Mucosa of gallbladder (tissue), 1 donor: ENCODE measurements around the gene PLTP. TPM values are rescaled to one million over a fixed set of nuclear protein-coding genes. Genes with fewer than 3 reads are reported as not detected.
"Not testable (repeated sequence)": the region's sequence is repeated elsewhere in the genome, so short reads cannot be mapped to it uniquely, and the experiment has no call there.

Experiments used
- DNase-seq: peaks from one replicate; pipeline ENCODE4 v3.0.0-alpha.2; 2020; ENCODE audit warnings: low spot score
- total RNA-seq: library from RNA; stranded (reverse); gene quantifications from one replicate; pipeline ENCODE4 v1.2.1, GENCODE V29; 2021
- donor health status: DM: no; HTN: no; CAD: no.

Gene PLTP
- total RNA-seq, 1 donor from 2014 or later, result 111 TPM

DNA sequence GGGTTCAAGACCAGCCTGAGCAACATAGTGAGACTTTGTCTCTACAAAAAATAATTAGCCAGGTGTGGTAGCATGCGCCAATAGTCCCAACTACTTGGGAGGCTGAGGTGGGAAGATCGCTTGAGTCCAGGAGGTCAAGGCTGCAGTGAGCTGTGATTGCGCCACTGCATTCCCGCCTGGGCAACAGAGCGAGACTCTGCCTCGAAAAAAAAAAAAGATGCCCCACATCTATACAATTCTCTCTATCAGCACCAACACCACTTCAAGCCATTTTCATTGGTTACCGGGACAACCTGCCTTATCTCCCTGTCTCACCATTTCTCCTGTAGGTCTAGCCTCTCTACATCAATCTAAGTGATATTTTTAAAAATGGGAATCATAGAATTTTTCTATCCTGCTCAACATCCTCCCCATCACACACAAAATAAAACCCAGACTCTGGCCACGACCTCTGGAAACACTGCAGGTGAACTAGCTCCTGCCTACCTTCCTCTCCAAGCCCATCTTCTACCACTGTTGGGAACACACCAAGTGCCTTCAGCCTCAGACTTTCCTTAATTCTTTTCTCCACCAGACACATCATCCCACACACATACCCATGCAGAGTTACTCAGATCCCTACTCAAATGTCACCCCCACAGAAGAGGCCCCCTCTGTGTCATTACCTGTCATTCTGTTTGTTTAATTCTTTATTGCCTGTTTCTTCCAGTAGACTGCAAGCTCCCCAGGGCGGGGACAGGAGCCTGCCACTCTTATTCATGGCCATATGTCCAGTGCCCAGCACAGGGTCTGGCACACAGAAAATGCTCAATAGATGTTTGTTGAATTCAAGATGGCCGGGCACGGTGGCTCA lies 9.6 kb upstream of the PLTP start:
- DNase-seq, result no peak

DNA sequence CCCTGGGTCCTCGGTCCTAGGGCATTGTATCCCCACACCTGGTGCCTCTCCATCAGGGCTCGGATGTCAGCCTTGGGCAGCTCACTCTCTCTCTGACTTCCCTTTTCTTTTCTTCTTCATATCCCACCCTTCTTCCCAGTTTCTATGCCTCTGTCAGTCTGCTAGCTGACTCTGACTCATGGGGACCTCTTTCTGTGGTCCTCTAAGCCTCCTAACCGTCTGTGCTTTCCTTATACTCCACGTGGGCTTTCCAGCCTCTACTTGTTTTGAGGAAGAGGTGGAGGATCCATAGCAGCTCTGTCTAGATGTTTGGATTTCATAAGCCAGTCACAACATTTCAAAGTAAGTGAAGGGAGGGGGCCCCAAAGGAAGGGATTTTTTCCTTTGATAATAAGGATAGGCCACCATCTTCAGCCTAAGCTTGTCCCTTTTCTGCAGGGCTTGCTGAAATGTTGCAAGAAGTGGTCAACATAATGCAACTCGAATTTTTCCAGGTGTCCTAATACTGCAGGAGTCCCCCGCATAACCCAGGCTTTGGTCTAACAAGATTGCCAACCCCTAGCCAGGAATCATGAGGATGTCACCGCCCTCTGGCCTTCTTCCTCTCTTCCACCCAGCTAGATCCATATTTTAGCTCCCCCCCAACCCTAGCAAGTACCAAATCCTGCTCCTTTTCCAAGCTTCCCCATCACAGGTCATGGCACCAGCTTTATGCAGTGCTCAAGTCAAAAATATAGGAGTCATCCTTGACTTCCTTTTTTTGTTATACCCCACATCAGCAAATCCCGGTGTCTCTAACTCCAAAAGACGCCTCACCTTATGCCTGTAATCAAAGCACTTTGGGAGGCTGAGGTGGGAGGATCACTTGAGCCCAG lies 8.7 kb upstream of the PLTP start:
- no peak for DNase-seq

DNA sequence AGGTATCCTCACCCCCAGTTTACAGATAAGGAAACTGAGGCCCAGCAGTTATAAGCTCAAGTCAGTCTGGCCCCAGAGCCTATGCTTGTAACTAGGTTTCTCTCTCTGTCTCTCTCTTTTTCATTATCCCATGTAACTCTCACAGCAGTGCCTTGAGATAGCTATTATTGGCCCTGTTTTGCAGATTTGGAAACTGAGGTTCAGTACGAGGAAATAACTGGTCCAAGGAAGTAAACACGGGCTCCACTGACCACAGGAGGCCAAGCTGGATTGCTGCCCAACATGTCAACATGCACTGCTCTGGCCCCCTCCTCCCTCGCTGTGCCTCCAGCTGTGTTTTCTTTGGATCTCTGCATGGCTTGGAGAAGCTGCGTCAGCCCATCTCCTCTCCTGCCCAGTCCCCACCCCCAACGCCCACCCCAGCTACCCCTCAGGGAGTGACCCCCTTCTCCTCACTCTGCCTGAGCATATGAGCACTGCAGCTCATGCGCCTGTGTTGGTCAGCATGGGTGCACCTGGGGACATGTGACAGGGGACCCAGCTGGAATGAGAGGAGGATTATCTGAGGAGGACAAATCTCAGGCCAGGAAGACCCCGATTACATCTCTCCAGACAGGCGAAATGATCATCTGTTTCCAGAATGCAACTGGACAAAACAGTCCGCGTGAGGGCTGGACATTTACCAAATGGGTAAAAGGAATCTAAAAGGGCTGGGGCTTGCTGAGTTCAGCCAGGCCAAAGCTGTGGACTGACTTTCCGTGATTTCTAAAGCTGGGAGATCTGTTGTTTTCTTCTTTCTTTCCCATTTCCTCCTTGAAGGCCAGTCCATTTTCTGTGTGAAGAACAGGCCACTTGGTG lies 7.8 kb upstream of the PLTP start:
- DNase-seq, result peak; percentile 73

DNA sequence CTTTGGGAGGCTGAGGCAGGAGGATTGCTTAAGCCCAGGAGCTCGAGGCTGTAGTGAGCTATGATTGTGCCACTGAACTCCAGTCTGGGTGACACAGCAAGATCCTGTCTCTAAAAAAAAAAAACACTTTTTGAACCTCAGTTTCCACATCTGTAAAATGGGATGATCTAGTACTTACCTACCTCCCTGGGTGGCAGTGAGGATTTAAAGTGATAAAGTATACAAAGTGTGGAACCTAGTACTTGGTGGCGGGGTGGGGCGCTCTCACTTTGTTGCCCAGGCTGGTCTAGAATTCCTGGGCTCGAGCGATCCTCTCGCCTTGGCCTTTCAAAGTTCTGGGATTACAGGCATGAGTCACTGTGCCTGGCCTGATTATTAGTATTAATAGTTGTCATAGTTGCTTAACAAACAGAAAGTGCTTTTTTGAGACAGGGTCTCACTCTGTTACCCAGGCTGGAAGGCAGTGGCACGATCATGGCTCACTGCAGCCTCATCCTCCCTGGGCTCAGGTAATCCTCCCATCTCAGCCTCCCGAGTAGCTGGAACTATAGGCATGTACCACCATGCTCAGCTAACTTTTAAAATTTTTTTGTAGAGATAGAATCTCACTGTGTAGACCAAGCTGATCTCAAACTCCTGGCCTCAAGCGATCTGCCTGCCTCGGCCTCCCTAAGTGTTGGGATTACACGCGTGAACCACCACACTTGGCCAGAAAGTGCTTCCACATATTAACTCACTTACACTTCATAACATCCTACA lies 7.0 kb upstream of the PLTP start:
- no peak for DNase-seq

DNA sequence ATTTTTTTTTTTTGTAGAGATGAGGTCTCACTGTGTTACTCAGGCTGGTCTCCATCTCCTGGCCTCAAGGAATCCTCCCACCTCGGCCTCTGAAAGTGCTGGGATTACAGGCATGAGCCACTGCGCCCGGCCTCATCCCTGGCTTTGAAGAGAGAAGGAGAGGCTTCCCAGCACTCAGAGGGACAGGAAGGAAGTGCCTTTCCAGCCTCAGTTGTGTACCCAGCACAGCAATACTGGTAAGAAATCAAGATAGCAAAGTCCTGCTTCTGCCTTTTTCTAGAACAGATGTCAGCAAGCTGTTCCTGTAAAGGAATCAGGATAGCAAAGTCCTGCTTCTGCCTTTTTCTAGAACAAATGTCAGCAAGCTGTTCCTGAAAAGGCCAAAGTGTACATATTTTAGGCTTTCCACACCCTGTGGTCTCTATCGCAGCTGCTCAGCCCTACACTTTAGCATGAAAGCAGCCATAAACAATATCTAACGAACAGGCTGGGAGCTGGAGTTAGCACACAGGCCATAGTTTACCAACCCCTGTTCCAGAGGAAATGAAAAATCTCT lies 6.3 kb upstream of the PLTP start:
- no peak for DNase-seq

DNA sequence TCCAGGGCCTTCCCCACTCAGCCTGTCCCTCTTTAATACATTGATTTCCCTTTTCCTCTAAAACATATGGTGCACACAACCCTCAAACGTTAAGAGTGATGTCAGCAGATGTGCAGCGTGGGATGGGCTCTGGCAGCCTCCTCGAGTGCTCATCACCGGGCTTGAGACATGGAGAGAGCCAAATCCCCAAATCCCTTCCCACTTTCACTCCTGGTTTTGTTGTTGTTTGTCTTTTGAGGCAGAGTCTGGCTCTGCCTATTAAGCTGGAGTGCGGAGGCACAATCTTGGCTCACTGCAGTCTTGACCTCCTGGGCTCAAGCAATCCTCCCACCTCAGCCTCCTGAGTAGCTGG lies 5.8 kb upstream of the PLTP start:
- DNase-seq, result no peak

DNA sequence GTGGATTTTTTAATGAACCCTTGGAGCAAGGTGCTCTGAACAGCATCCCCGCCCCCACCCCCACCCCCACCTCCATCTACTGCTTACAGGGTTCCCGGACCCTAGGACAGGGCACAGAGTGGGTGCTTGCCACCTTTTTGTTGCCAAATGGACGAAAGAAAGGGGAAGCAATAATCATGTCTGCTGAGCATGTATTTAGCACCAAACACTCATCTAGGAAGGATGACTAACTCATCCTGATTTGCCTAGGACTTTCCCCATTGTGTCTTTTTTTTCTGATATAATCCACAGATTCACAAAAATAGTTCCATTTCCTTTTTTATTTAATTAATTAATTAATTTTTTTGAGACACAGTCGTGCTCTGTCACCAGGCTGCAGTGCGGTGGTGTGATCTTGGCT lies 1.2 kb upstream of the PLTP start:
- DNase-seq, result no peak

DNA sequence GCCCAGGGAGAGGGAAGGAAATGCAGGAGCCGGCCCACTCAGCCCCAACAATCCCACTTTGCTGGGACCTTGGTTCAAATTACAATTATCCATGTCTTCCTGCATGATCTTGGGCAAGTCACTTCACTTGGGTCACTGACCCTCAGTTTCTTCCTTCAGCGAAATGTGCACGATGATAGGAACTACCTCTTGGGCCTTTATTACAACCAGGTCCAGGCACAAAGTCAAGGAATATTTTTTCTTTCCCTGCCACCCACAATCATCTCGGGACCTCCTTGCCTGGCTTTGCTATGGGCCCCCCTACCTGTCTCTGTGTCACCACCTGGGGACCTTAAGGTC lies 358 bp upstream of the PLTP start:
- no peak for DNase-seq

DNA sequence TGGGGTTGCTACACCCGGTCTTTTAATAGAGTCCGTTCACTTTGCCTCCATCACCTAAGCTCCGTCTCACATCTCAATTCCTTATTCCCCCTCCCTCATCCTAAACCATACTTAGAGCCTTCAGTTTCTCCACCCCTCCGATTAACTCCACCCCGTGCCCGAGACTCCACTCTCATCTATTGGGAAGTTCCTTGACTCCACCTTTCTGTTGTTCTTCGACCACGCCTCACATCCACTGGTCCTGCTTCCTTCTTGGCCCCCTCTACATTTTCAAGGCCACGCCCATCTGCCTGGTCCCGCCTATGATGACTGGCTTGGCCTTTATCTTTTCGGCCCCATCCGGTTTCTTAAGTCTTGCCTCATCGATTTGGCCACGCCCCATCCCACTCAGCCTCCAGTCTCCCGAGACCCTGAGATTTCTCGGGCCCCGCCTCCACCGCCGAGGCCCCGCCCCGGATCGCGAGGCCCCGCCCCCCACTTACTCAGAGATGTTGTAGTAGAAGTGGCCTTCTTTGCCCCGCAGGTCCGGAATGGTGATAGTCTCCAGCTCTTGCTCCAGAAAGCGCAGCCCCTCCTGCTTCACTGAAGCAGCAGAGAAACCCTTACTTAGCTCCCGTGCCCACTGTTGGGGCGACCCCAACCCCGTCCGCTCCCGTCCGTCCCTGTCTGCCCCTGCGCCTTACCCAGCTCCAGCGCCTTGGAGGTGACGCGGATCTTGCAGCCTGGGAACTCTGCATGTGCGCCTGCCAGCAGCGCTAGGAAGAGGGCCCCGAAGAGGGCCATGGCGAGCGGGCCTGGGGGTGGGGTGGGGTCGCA lies 1.1 kb downstream of the PLTP start:
- DNase-seq, result peak; percentile 98

DNA sequence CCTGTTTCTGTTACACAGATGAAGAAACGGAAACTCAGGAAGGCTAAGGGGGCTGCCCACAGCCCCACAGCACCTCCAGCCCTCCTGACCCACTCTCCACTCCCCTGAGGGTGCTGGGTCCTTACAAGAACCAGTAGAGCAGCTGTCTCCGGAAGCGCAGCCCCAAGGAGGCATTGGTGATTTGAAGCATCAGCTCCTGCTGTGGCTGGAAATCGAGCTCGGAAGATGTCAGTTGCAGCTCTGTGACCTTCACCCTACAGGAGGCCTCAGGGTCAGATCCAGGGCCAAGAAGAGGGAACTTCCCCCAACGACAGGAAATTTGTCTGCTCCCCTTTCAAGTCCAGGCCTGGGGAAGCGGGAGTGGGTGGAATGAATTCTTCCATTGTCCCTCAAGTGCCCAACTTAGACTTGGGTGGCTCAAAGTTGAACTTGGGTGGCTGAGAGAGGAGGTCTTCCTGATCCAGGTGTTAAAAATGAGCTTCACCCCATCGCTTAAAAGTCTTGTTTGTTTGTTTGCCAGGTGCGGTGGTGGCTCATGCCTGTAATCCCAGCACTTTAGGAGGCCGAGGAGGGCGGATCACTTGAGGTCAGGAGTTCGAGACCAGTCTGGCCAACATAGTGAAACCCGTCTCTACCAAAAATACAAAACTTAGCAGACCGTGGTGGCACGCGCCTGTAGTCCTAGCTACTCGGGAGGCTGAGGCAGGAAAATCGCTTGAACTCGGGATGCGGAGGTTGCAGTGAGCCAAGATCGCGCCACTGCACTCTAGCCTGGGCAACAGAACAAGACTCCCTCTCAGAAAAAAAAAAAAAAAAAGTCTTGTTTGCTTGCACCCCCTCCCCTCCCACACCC lies 1.9 kb downstream of the PLTP start:
- DNase-seq, result no peak

DNA sequence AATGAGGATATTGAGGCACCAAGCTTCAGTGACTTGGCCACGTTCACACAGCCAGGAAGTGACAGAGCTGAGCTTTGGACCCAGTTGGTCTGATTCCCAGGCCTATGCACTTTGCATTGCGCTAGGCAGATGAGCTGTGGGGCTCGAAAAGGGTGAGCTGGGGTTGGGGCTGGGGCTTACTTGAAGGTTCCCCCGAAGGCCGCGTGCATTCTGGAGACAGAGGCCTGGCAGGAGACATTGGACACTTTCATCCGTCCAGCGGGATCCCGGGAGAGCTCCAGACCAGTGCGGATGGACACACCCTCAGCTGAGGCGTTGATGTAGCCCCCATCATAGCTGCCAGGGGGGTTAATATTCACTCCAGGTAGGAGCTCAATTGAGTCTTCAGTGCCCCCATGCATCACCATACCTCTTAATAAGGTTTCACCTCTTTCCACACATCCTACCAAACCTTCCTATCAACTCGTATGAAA lies 2.6 kb downstream of the PLTP start:
- no peak for DNase-seq

DNA sequence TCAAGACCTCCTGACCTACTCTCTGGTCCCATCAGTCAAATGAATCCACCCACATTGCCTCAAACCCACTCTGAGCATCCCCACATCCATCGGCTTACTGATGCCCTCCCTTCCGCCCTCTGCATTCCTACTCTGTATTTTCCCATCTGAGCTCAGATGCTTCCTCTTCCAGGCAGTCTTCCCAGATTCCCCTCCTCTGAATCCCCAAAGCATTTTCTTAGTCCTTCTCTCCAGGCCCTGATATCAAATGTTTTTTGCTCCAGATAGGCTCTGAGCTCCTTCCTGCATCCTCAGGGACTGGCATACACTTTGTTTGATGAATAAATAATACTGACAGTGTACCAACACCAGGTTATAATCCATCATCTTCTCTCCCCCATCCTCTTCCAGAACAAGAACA lies 3.9 kb downstream of the PLTP start:
- no peak for DNase-seq

DNA sequence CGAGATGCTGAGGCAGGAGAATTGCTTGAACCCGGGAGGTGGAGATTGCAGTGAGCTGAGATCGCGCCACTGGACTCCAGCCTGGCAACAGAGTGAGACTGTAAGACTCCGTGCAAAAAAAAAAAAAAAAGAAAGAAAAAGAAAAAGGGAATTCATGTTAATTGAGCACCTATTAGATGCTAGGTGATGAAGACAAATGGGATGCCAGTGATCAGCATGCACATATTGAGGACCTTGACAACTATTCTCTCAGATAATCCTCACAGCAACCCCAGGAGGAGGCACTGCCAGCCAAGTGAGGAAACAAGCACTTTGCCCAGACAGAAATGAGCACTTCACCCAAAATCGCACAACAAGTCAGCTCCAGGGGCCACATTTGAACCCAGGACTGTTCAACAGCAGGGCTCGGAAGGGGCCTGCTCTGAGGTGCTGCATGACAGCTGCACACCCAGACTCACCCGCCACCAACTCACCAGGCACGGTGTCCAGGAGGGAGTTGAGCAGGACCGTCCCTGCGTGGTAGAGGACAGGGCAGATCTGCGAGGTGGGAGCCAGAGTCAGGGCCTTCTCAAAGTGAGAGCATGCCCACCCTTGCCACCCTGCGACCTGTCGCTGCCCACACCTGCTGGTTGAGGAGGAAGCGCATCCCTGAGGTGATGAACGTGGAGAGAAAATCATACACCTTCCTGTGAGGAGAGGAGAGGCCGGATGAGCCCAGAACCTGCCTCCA lies 4.6 kb downstream of the PLTP start:
- no peak for DNase-seq

DNA sequence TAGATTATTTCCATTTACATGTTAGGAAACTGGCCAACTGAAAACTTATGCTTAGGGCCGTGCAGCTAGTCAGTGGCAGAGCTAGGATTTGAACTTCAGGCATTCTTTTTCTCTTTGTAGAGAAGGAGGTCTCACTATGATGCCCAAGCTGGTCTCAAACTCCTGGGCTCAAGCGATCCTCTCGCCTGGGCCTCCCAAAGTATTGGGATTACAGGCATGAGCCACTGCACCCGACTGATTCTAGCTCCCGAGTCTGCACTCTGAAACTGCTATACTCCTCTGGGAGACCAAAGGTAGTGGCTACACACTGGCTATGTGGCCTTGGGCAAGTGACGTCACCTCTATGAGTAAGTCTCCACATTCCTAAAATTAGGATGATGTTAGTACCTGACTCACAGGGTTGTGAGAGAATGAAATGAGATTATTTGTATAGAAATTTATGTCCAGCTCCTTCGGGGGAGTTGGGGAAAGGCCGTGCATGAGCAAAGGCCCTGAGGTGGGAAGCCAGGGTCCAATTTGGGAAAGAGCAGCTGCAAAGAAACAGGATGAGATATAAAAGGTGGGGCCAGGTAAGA lies 6.4 kb downstream of the PLTP start:
- no peak for DNase-seq

DNA sequence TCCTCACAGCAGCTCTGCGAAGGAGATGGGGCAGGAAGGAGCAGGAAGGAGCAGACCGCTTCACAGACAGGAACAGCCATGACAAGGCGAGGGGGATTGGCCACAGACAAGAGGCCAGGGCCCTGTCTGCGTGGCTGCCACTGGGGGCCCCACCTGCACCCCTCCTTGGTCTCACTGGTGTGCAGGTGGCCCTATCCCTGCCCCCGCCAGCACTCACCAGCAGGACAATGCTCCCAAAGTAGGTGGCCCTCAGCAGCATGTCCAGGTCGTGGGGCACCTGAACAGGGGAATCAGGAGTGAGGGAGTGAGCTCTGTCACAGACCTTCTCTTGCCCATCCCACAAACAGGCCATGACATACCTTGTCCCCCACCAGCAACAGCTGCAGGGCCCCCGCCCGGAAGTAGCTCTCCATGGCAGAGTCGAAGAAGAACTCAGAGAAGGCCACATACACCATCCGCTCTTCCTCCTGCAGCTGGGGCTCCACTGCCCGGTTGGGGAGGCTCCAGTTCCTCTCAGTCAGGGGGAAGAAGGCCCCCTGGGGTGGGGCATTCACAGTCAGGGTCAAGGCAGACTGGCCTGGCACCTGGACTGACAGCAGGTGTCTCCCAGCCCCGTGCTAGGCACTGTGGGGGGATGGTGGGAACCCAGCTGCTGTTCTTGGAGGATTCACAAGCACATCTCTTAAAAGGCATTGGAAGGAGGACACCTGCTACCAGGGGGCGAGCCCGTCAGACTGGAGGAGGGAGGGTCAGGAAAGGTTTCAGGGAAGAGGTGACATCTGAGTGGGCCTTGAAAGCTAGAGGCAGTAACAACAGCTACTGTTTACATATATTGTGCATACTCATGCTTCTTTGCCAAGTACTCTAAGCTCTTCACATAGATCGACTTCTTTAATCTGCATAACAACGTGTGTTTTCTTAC lies 7.1 kb downstream of the PLTP start:
- no peak for DNase-seq

DNA sequence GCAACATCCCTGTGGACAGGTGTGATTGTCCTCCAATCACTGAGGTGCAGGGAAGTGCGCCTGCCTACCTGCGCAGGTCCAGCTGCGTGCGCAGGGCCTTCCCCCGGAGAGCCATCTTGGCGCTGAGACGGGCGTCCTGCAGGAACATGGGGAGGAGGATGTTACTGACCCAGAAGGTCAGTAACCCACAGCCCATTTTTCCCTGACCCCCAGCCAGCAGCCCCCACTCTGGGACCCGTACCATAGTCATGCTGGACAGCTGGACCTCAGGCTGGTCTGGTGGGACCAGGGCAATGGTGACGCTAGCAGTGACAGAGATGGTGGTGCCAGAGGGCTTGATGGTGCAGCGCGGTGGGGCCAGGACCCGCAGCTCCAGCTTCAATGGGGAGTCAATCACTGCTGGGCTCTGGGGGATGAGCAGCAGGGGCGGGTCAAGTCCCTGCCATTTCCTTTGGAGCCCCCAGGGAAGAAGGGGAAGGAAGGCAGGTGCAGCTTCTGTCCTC lies 9.7 kb downstream of the PLTP start:
- no peak for DNase-seq

DNA sequence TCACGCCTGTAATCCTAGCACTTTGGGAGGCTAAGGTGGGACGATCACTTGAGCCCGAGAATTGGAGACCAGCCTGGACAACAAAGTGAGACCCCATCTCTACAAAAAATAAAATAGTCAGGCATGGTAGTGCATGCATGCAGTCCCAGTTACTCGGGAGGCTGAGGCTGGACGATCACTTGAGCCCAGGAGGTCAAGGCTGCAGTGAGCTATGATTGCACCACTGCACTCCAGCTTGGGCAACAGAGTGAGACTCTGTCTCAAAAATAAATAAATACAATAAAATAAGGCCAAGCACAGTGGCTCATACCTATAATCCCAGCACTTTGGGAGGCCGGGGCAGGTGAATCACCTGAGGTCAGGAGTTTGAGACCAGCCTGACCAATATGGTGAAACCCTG lies 10.6 kb downstream of the PLTP start:
- DNase-seq, result not testable (repeated sequence)
